ENCODE data around the gene TP73.

The TP73 gene

GRCh38 chr1:3691421-3692204, 39.3 kb downstream of the TP73 start:
- Histone ChIP-seq H3K27me3 (ENCODE audit: control insufficient read depth, low read length) (no peaks in the 10 kb centered on the region), H4K20me1 (ENCODE audit: control insufficient read depth, insufficient read depth, low read depth, low read length) (no peaks in the 10 kb centered on the region; the same call in 1 of the 2 replicates), H3K9me2 (replicated peaks; ENCODE audit: control insufficient read depth, low read length) (no peaks in the 10 kb centered on the region), H3K79me2 (ENCODE audit: control insufficient read depth, low read length) (no peaks in the 10 kb centered on the region), H3K9me3 (ENCODE audit: control insufficient read depth, insufficient read depth, low read length) (no peaks in the 10 kb centered on the region), H3K4me2 (ENCODE audit: low read length) (no peak overlapping the region), H3K4me3 (ENCODE audit: low read length) (no peak overlapping the region), H3K4me1 (ENCODE audit: control insufficient read depth, low read length) (no peaks in the 10 kb centered on the region), H3F3A (ENCODE audit: control insufficient read depth, insufficient read depth) (no peaks in the 10 kb centered on the region), H3K27ac (ENCODE audit: low read depth, low read length) (no peak overlapping the region), H3K36me3 (ENCODE audit: control insufficient read depth, low read length) (no peaks in the 10 kb centered on the region)
- TF ChIP-seq CTCF (IDR thresholded peaks at IDR 0.05; ENCODE audit: low read depth, low read length, poor library complexity, severe bottlenecking) (no peak), EZH2phosphoT487 (IDR thresholded peaks at IDR 0.05; ENCODE audit: borderline replicate concordance, low read length) (no peak)

GRCh38 chr1:3692598-3692997, 40.3 kb downstream of the TP73 start:
- Histone ChIP-seq H3K27ac (ENCODE audit: low read depth, low read length) (no peak overlapping the region), H4K20me1 (ENCODE audit: control insufficient read depth, insufficient read depth, low read depth, low read length) (no peaks in the 10 kb centered on the region; the same call in 1 of the 2 replicates), H3K4me2 (ENCODE audit: low read length) (no peak overlapping the region), H3K9me3 (ENCODE audit: control insufficient read depth, insufficient read depth, low read length) (no peaks in the 10 kb centered on the region), H3K27me3 (ENCODE audit: control insufficient read depth, low read length) (no peaks in the 10 kb centered on the region), H3K4me3 (ENCODE audit: low read length) (no peak overlapping the region), H3K9me2 (replicated peaks; ENCODE audit: control insufficient read depth, low read length) (no peaks in the 10 kb centered on the region), H3F3A (ENCODE audit: control insufficient read depth, insufficient read depth) (no peaks in the 10 kb centered on the region), H3K79me2 (ENCODE audit: control insufficient read depth, low read length) (no peaks in the 10 kb centered on the region), H3K4me1 (ENCODE audit: control insufficient read depth, low read length) (no peaks in the 10 kb centered on the region), H3K36me3 (ENCODE audit: control insufficient read depth, low read length) (no peaks in the 10 kb centered on the region)
- no peak for TF ChIP-seq EZH2phosphoT487 (IDR thresholded peaks at IDR 0.05; ENCODE audit: borderline replicate concordance, low read length)
- no peak for TF ChIP-seq CTCF (IDR thresholded peaks at IDR 0.05; ENCODE audit: low read depth, low read length, poor library complexity, severe bottlenecking)

GRCh38 chr1:3693321-3693720, 41.0 kb downstream of the TP73 start:
- Histone ChIP-seq H3K4me1 (ENCODE audit: control insufficient read depth, low read length) (no peaks in the 10 kb centered on the region), H3K27ac (ENCODE audit: low read depth, low read length) (no peak overlapping the region)

More at GRCh38 chr1:3693321-3693720, 41.0 kb downstream of the TP73 start:
- no peaks in the 10 kb centered on the region for H3K9me3 ChIP-seq (ENCODE audit: control insufficient read depth, insufficient read depth, low read length)
- H3K4me3 ChIP-seq (ENCODE audit: low read length) = no peak overlapping the region
- H4K20me1 ChIP-seq (ENCODE audit: control insufficient read depth, insufficient read depth, low read depth, low read length) = no peaks in the 10 kb centered on the region; the same call in 1 of the 2 replicates
- no peaks in the 10 kb centered on the region for H3F3A ChIP-seq (ENCODE audit: control insufficient read depth, insufficient read depth)
- no peaks in the 10 kb centered on the region for H3K36me3 ChIP-seq (ENCODE audit: control insufficient read depth, low read length)
- TF ChIP-seq CTCF (IDR thresholded peaks at IDR 0.05; ENCODE audit: low read depth, low read length, poor library complexity, severe bottlenecking) (no peak), EZH2phosphoT487 (IDR thresholded peaks at IDR 0.05; ENCODE audit: borderline replicate concordance, low read length) (no peak)
- no peaks in the 10 kb centered on the region for H3K79me2 ChIP-seq (ENCODE audit: control insufficient read depth, low read length)
- no peak overlapping the region for H3K4me2 ChIP-seq (ENCODE audit: low read length)
- H3K9me2 ChIP-seq (replicated peaks; ENCODE audit: control insufficient read depth, low read length) = no peaks in the 10 kb centered on the region
- no peaks in the 10 kb centered on the region for H3K27me3 ChIP-seq (ENCODE audit: control insufficient read depth, low read length)

All from DOHH2 (cell line).